SK-MEL-5 (cell line): Measurements from ENCODE around the gene CFAP74. TPM values are rescaled to one million over a fixed set of nuclear protein-coding genes. Genes with fewer than 3 reads are reported as not detected.
"Not testable (repeated sequence)": the region's sequence is repeated elsewhere in the genome, so short reads cannot be mapped to it uniquely, and the experiment has no call there.

ENCODE experiments used
- DNase-seq: peaks from one replicate; pipeline ENCODE4 v3.0.0-alpha.2; 2016; ENCODE audit warnings: low read depth, low spot score
- in situ Hi-C: cut with HindIII; loops from 2 replicates; pipeline ENCODE4 v1.10.0; 2016; ENCODE audit warnings: low sequenced_read_pairs, high pct_unique_total_duplicates, low pct_unique_long_range_greater_than_20kb
- total RNA-seq: library from RNA; depleted of rRNA; stranded (reverse); fragments of >200 nt; shearing (Covaris generic); gene quantifications from 2 replicates; pipeline ENCODE4 v1.2.3, GENCODE V29; 2014

CFAP74 gene
- total RNA-seq, 1 experiment from 2014 or later: not detected

- DNase-seq, in situ Hi-C loops: not testable (repeated sequence)
These were observed 24.7 kb downstream of the CFAP74 start for GRCh38 chr1:1978690-1979481.

GRCh38 chr1:1978108-1978507 lies 25.5 kb downstream of the CFAP74 start:
- DNase-seq: no peak
- in situ Hi-C loops: no loop called here

- DNase-seq: no peak
- in situ Hi-C loops: no loop called here
These were observed 27.6 kb downstream of the CFAP74 start for GRCh38 chr1:1976031-1976430.

- DNase-seq: no peak
- in situ Hi-C loops: no loop called here
These were observed 28.1 kb downstream of the CFAP74 start for GRCh38 chr1:1975535-1975934.

DNA sequence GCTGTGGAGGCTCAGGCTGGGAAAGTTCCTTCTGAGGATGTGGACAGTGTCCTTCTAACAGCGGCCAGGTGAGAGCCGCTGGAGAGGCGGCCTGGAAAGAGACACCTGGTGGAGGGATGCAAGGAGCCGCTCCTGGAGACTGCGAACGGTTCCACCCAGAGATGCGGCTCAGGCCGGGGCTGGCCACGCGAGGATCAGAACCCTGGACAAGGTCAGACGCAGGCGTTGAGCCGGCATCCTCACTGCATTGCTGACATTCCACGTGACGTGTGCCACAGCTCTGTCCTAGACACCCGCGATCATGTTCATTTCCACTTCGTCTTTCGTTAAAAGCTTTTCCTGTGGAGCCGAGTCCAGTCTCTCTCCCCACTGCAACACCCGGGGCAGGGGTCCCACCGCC lies 28.8 kb downstream of the CFAP74 start:
- DNase-seq: no peak
- in situ Hi-C loops: no loop called here

DNA sequence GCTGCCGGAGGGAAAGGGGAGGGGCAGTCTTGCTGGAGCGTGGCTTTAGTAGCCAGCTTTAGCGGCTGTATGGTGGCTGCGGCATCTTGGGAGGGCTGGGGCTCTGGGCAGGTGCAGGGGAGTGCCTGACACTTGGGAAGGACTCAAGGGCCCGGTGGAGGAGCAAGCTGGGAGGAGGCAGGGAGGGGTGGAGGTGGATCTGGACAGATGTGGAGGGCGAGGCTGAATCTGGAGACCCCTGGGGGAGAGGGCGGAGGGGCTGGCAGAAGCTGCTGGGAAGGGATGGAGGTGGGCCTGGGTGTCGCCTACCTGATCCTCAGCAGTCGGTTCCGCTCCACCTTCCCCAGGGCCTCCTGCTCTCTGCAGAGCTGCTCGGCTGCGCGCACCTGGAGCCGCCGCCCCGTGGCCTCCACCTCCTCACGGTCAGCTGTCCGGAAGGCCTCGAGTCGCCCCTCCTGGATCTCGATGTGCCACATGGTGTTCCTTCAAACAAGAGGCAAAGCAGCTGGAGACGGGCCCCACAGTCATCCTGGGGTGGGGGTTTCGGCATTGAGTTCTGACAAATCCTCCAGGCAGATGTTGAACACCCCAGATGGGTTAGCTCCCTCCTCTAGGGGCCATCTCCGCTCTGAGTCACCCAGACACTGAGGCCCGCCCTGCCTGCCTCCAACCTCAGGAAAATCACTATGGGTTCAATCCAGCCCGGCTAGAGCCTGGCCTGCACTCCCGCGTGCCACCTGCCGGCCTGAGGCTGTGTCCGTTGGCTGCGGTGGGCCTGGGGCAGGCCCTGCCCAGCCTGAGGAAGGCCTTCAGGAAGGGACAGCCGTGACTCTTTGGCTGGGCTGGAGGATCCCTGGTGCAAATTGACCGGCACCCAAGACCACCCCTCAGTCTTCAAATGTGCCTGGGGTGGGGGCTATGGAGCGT lies 29.6 kb downstream of the CFAP74 start:
- in situ Hi-C loops: no loop called here
- no peak for DNase-seq

GRCh38 chr1:1972976-1973715 lies 30.4 kb downstream of the CFAP74 start:
- no peak for DNase-seq
- in situ Hi-C loops: no loop called here

DNA sequence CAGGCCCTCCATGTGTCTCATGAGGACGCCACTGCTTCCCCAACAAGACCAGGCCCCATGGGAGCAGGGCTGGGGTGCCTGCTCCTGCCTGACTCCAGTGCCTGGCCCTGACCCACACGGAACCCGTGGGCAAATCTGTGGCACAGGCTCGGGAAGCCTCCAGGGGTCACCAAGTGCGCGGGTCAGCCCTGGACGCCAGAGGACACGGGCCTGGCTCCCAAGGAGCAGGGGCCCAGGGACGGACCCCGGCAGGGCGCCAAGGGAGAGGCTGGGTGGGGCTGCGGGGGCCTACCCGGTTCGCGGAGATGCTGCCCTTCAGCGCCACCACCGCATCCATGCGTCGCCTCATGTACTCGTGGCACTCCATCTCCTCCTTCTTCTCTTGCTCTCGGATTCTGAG lies 31.9 kb downstream of the CFAP74 start:
- DNase-seq: no peak
- in situ Hi-C loops: no loop called here

GRCh38 chr1:1971017-1971416 lies 32.6 kb downstream of the CFAP74 start:
- no peak for DNase-seq
- in situ Hi-C loops: no loop called here

DNA sequence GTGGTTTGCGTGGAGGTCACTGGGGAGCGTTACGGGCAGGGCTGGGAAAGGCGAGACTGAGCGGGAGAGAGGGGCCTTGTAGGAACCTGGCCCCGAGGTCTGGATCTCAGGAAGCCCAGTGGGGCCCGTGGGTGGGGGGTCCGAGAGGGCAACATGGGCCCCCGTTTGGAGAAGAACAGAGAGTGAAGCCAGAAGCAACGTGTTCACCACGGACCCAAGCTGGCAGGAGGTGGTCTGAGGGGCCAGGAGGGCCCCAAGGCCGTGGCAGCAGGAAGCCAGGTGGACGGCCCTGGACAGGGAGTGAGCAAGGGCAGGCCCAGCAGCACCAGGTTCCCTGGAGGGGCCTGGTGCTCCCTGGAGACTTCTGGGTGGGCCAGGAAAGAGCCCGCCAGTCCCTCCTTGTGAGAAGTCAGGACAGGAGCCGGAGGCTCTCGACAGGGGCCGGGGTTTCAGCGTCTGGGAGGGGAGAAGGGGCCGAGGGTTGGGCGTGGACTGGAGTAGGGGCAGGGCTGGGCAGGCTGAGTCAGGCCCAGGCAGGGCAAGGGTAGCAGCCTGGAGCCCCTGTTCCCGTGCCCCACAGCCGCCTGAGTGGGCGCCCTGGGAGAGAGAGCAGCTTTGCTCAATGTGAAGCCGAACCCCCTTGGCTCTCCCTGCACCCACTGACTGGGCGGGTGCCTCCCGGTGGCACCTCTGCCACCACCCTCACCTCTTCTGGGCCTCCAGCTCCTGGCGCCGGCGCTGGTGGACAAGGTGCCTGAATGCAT lies 33.5 kb downstream of the CFAP74 start:
- in situ Hi-C loops: no loop called here
- DNase-seq: no peak

GRCh38 chr1:1969505-1969900 lies 34.1 kb downstream of the CFAP74 start:
- in situ Hi-C loops: no loop called here

GRCh38 chr1:1968767-1969504 lies 34.6 kb downstream of the CFAP74 start:
- DNase-seq: no peak
- in situ Hi-C loops: no loop called here

More at GRCh38 chr1:1969505-1969900, 34.1 kb downstream of the CFAP74 start:
- DNase-seq: no peak

DNA sequence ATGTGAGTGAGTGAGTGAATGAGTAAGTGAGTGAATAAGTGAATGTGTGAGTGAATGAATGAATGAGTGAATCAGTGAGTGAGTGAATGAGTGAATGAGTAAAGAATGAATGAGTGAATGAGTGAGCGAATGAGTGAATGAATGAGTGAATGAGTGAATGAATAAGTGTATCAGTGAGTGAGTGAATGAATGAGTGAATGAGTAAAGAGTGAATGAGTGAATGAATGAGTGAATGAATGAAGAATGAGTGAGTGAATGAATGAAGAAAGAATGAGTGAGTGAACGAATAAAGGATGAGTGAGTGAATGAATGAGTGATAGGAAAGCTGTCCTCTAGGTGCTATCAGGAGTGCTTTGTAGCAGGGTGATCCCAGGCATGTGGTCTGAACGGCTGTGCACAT lies 35.7 kb downstream of the CFAP74 start:
- in situ Hi-C loops: no loop called here
- no peak for DNase-seq

GRCh38 chr1:1967151-1967550 lies 36.4 kb downstream of the CFAP74 start:
- no peak for DNase-seq
- in situ Hi-C loops: no loop called here

GRCh38 chr1:1966071-1966740 lies 37.4 kb downstream of the CFAP74 start:
- no peak for DNase-seq
- in situ Hi-C loops: no loop called here

DNA sequence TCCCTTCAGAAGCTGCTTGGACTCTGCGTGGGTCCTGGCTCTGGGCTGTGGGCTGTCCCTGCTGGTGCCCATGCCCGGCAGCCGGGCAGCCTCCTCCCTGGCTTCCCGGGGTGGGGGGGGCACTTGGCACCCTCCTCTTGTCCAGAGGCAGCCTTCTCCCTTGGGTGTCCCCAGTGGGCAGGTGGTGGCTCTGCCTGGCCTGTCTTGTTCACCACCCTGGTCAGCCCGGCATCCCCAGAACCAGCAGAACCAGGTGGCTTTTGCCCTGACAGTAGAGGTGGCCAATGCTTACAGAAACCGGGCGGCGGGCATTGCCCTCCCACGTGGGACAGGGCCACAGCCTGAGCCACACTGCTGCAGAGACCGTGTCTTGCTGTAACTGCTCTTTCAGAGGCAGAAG lies 38.0 kb downstream of the CFAP74 start:
- no peak for DNase-seq
- in situ Hi-C loops: no loop called here
